Immature natural killer cell (primary cell): ENCODE results near the gene MYO1D. TPM values are rescaled to one million over a fixed set of nuclear protein-coding genes. Genes with fewer than 3 reads are reported as not detected.
"Not testable (repeated sequence)": the region's sequence is repeated elsewhere in the genome, so short reads cannot be mapped to it uniquely, and the experiment has no call there.

Source experiments
- DNase-seq, 3 donors: peaks; one replicate each; pipeline ENCODE4 v3.0.0; 2022; ENCODE audit warnings: mixed read lengths in 1 of 3
- H3K27ac Mint-ChIP-seq, 6 donors: one replicate each; pipeline ENCODE4 v1.8.0; 2020; ENCODE audit warnings: mixed read lengths in 6 of 6, mild to moderate bottlenecking in 5 of 6, inconsistent platforms in 4 of 6, moderate library complexity in 3 of 6
- H3K27me3 Mint-ChIP-seq, 3 donors: one replicate each; pipeline ENCODE4 v1.8.0; 2020 to 2021; ENCODE audit warnings: low read depth in 3 of 3, mild to moderate bottlenecking in 3 of 3, mixed read lengths in 3 of 3, moderate library complexity in 3 of 3, inconsistent platforms in 1 of 3
- H3K36me3 Mint-ChIP-seq, 3 donors: one replicate each; pipeline ENCODE4 v1.8.0; 2020; ENCODE audit warnings: mixed read lengths in 3 of 3, inconsistent platforms in 2 of 3, mild to moderate bottlenecking in 2 of 3
- H3K4me1 Mint-ChIP-seq, 2 donors: one replicate each; pipeline ENCODE4 v1.8.0; 2020; ENCODE audit warnings: inconsistent platforms in 2 of 2, mild to moderate bottlenecking in 2 of 2, mixed read lengths in 2 of 2, moderate library complexity in 1 of 2
- H3K4me3 Mint-ChIP-seq, 5 donors: one replicate each; pipeline ENCODE4 v1.8.0; 2020; ENCODE audit warnings: mild to moderate bottlenecking in 5 of 5, mixed read lengths in 5 of 5, inconsistent platforms in 3 of 5, moderate library complexity in 3 of 5
- H3K9me3 Mint-ChIP-seq, 6 donors: one replicate each; pipeline ENCODE4 v1.8.0; 2020; ENCODE audit warnings: mild to moderate bottlenecking in 6 of 6, mixed read lengths in 6 of 6, inconsistent platforms in 4 of 6, moderate library complexity in 3 of 6
- polyA plus RNA-seq, 3 donors: library from polyadenylated mRNA; unstranded; fragments of 300-500 nt; fragmentation: Illumina TruSeq; gene quantifications; one replicate each; pipeline ENCODE4 v1.2.3, GENCODE V29; 2021

The MYO1D gene
- polyA plus RNA-seq, 3 donors from 2014 or later = 2.0 to 7.9 TPM; not detected in 1

- no peaks in the 10 kb centered on the region for H3K4me1 Mint-ChIP-seq
- H3K4me3 Mint-ChIP-seq = no peak overlapping the region
- H3K9me3 Mint-ChIP-seq = no peaks in the 10 kb centered on the region
- H3K36me3 Mint-ChIP-seq = peaks cover under 1 to 4% (median 2%) of the 10 kb centered on the region in 3 donors
- H3K27me3 Mint-ChIP-seq = no peaks in the 10 kb centered on the region
- no peak for DNase-seq
- H3K27ac Mint-ChIP-seq = no peak overlapping the region
Observed at GRCh38 chr17:32731556-32732295, 145.2 kb downstream of the MYO1D start.

GRCh38 chr17:32727681-32728080, 149.2 kb downstream of the MYO1D start:
- Mint-ChIP-seq H3K27ac (no peak overlapping the region), H3K4me3 (no peak overlapping the region), H3K27me3 (peaks cover 0 to 1% (median 0%) of the 10 kb centered on the region in 3 donors), H3K36me3 (peaks cover 10 to 18% (median 17%) of the 10 kb centered on the region in 3 donors), H3K4me1 (no peaks in the 10 kb centered on the region), H3K9me3 (peaks cover 0 to 8% (median 1%) of the 10 kb centered on the region in 6 donors)
- DNase-seq = no peak

- Mint-ChIP-seq H3K4me3 (no peak overlapping the region), H3K36me3 (peaks cover 16 to 24% (median 18%) of the 10 kb centered on the region in 3 donors), H3K4me1 (no peaks in the 10 kb centered on the region), H3K27me3 (peaks cover 0 to 3% (median 0%) of the 10 kb centered on the region in 3 donors), H3K9me3 (peaks cover 0 to 8% (median 1%) of the 10 kb centered on the region in 6 donors), H3K27ac (peak overlapping the region in 1 of 6 donors; percentile 29)
- DNase-seq = no peak
Observed at GRCh38 chr17:32725697-32726096, 151.2 kb downstream of the MYO1D start.

GRCh38 chr17:32723310-32723955, 153.5 kb downstream of the MYO1D start:
- Mint-ChIP-seq H3K4me3 (no peak overlapping the region), H3K36me3 (peaks cover 18 to 35% (median 26%) of the 10 kb centered on the region in 3 donors), H3K27ac (no peak overlapping the region), H3K9me3 (peaks cover 0 to 8% (median 1%) of the 10 kb centered on the region in 6 donors), H3K27me3 (peaks cover 0 to 3% (median 0%) of the 10 kb centered on the region in 3 donors), H3K4me1 (no peaks in the 10 kb centered on the region)
- DNase-seq = no peak

- no peaks in the 10 kb centered on the region for H3K4me1 Mint-ChIP-seq
- H3K9me3 Mint-ChIP-seq = peaks cover 0 to 8% (median 1%) of the 10 kb centered on the region in 6 donors
- peaks cover 18 to 35% (median 28%) of the 10 kb centered on the region in 3 donors for H3K36me3 Mint-ChIP-seq
- no peak overlapping the region for H3K27ac Mint-ChIP-seq
- no peak overlapping the region for H3K4me3 Mint-ChIP-seq
- peaks cover 0 to 4% (median 0%) of the 10 kb centered on the region in 3 donors for H3K27me3 Mint-ChIP-seq
- no peak for DNase-seq
Observed at GRCh38 chr17:32722733-32723132, 154.2 kb downstream of the MYO1D start.

GRCh38 chr17:32720671-32721070, 156.3 kb downstream of the MYO1D start:
- peaks cover 0 to 6% (median 1%) of the 10 kb centered on the region in 6 donors for H3K9me3 Mint-ChIP-seq
- no peaks in the 10 kb centered on the region for H3K4me1 Mint-ChIP-seq
- DNase-seq = no peak
- no peak overlapping the region for H3K27ac Mint-ChIP-seq
- peaks cover 15 to 35% (median 31%) of the 10 kb centered on the region in 3 donors for H3K36me3 Mint-ChIP-seq
- no peak overlapping the region for H3K4me3 Mint-ChIP-seq
- H3K27me3 Mint-ChIP-seq = peaks cover 0 to 4% (median 0%) of the 10 kb centered on the region in 3 donors

GRCh38 chr17:32719689-32720088, 157.2 kb downstream of the MYO1D start:
- Mint-ChIP-seq H3K27me3 (peaks cover 0 to 3% (median 0%) of the 10 kb centered on the region in 3 donors), H3K4me3 (no peak overlapping the region), H3K27ac (no peak overlapping the region), H3K9me3 (no peaks in the 10 kb centered on the region), H3K36me3 (peaks cover 6 to 31% (median 22%) of the 10 kb centered on the region in 3 donors), H3K4me1 (no peaks in the 10 kb centered on the region)
- no peak for DNase-seq

- H3K4me3 Mint-ChIP-seq, H3K4me1 Mint-ChIP-seq: not testable (repeated sequence)
Observed at GRCh38 chr17:32714922-32715321, 162.0 kb downstream of the MYO1D start.

GRCh38 chr17:32714206-32714605, 162.7 kb downstream of the MYO1D start:
- H3K27me3 Mint-ChIP-seq, H3K27ac Mint-ChIP-seq, H3K9me3 Mint-ChIP-seq, H3K4me3 Mint-ChIP-seq, H3K4me1 Mint-ChIP-seq, DNase-seq: not testable (repeated sequence)
- H3K36me3 Mint-ChIP-seq = peaks cover 3 to 31% (median 14%) of the 10 kb centered on the region in 3 donors

More at GRCh38 chr17:32714922-32715321, 162.0 kb downstream of the MYO1D start:
- not testable (repeated sequence) for DNase-seq, H3K9me3 Mint-ChIP-seq, H3K27ac Mint-ChIP-seq, H3K27me3 Mint-ChIP-seq
- H3K36me3 Mint-ChIP-seq = peaks cover 3 to 34% (median 19%) of the 10 kb centered on the region in 3 donors

GRCh38 chr17:32713081-32713480, 163.8 kb downstream of the MYO1D start:
- peaks cover 3 to 24% (median 8%) of the 10 kb centered on the region in 3 donors for H3K36me3 Mint-ChIP-seq
- H3K27me3 Mint-ChIP-seq = peaks cover 0 to 2% (median 0%) of the 10 kb centered on the region in 3 donors
- H3K4me1 Mint-ChIP-seq = no peaks in the 10 kb centered on the region
- no peak overlapping the region for H3K27ac Mint-ChIP-seq
- no peaks in the 10 kb centered on the region for H3K9me3 Mint-ChIP-seq
- H3K4me3 Mint-ChIP-seq = no peak overlapping the region
- no peak for DNase-seq

- Mint-ChIP-seq H3K36me3 (peaks cover 3 to 14% (median 8%) of the 10 kb centered on the region in 3 donors), H3K27ac (no peak overlapping the region), H3K9me3 (no peaks in the 10 kb centered on the region), H3K4me1 (no peaks in the 10 kb centered on the region), H3K27me3 (peaks cover 0 to 2% (median 0%) of the 10 kb centered on the region in 3 donors), H3K4me3 (no peak overlapping the region)
- DNase-seq = no peak
Observed at GRCh38 chr17:32709562-32709961, 167.4 kb downstream of the MYO1D start.

GRCh38 chr17:32701871-32702270, 175.1 kb downstream of the MYO1D start:
- H3K36me3 Mint-ChIP-seq = no peaks in the 10 kb centered on the region
- no peak overlapping the region for H3K4me3 Mint-ChIP-seq
- peaks cover 0 to 4% (median 1%) of the 10 kb centered on the region in 3 donors for H3K27me3 Mint-ChIP-seq
- H3K9me3 Mint-ChIP-seq = peaks cover 0 to 1% (median 0%) of the 10 kb centered on the region in 6 donors
- no peaks in the 10 kb centered on the region for H3K4me1 Mint-ChIP-seq
- DNase-seq = no peak
- H3K27ac Mint-ChIP-seq = no peak overlapping the region

- H3K36me3 Mint-ChIP-seq = peaks cover 0 to 4% (median 3%) of the 10 kb centered on the region in 3 donors
- H3K4me1 Mint-ChIP-seq = no peaks in the 10 kb centered on the region
- H3K4me3 Mint-ChIP-seq = no peak overlapping the region
- peaks cover 0 to 1% (median 0%) of the 10 kb centered on the region in 6 donors for H3K9me3 Mint-ChIP-seq
- no peak for DNase-seq
- peaks cover 0 to 4% (median 1%) of the 10 kb centered on the region in 3 donors for H3K27me3 Mint-ChIP-seq
- H3K27ac Mint-ChIP-seq = no peak overlapping the region
Observed at GRCh38 chr17:32699247-32699646, 177.7 kb downstream of the MYO1D start.
